ENCODE measurements around the gene PRKCE.

DNA sequence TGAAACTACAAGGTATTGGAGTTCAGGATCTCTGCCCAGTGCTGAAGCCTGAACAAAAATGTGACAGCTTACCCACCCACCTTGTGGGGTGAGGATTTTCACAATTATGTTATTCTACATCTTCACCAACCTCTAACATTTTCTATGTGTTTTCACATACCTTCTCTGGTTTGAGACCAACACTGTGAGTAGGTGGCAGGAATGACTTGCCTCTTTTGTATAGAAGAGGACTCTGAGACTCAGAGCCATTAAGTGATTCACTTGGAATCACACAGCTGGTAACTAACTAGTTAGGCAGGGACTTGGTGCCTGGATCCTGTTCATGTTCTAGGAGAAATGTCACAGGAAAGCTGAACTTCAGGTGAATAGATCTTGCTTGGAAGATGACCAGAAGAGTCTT, 25.7 kb upstream of the PRKCE start:
- TF ChIP-seq YY1 (IDR thresholded peaks at IDR 0.05; ENCODE audit: insufficient read depth, insufficient read length): no peak
- no peak for TF ChIP-seq SUZ12 (IDR thresholded peaks at IDR 0.05; ENCODE audit: extremely low read depth, insufficient read depth, insufficient read length)
- TF ChIP-seq ZNF274 (IDR thresholded peaks at IDR 0.05; ENCODE audit: low read depth, low read length): no peak

All from NT2/D1 (cell line).